Thyroid gland (tissue), 4 donors: Measurements from ENCODE around the gene PCNT. TPM values are rescaled to one million over a fixed set of nuclear protein-coding genes. Genes with fewer than 3 reads are reported as not detected.

Experiments used
- DNase-seq, 2 donors: peaks; one replicate each; pipeline ENCODE4 v3.0.0-alpha.2; 2019
- H3K27ac ChIP-seq, 3 donors: fragments of 200-600 bp; sonication (generic); 1 replicate in 2 of 3; 2 replicates in 1 of 3; pipeline ENCODE4 v1.5.1; 2016 to 2019; ENCODE audit warnings: mild to moderate bottlenecking in 1 of 3, moderate library complexity in 1 of 3
- H3K27me3 ChIP-seq: fragments of 200-600 bp; sonication (generic); one replicate; pipeline ENCODE4 v1.5.1; 2019
- H3K36me3 ChIP-seq, 2 donors: fragments of 200-600 bp; sonication (generic); one replicate each; pipeline ENCODE4 v1.5.1; 2016 to 2019
- H3K4me1 ChIP-seq, 2 donors: fragments of 200-600 bp; sonication (generic); one replicate each; pipeline ENCODE4 v1.5.1; 2017 to 2019
- H3K4me3 ChIP-seq, 3 donors: fragments of 200-600 bp; sonication (generic); replicated peaks in 1 of 3; 1 replicate in 2 of 3; 2 replicates in 1 of 3; pipeline ENCODE4 v1.5.1; 2016; ENCODE audit warnings: mild to moderate bottlenecking in 1 of 3
- H3K9me3 ChIP-seq: fragments of 200-600 bp; sonication (generic); one replicate; pipeline ENCODE4 v1.5.1; 2017
- CTCF ChIP-seq, 6 experiments: fragments of 200-600 bp in 3 of 6; fragments of 450-650 bp in 3 of 6; sonication (generic) in 3 of 6; IDR thresholded peaks; one replicate each; pipeline ENCODE4 v1.5.1; 2016 to 2019; ENCODE audit warnings: antibody characterized with exemption in 6 of 6, mild to moderate bottlenecking in 2 of 6, inconsistent platforms in 1 of 6, moderate library complexity in 1 of 6
- POLR2A ChIP-seq, 2 donors: fragments of 450-650 bp; IDR thresholded peaks; one replicate each; pipeline ENCODE4 v1.6.1; 2017; ENCODE audit warnings: antibody characterized with exemption in 2 of 2, mild to moderate bottlenecking in 2 of 2, moderate library complexity in 1 of 2
- WGBS, 2 donors: methylation state at CpG; one replicate each; pipeline ENCODE4 v1.1.5; 2017; 5-methylcytosine and 5-hydroxymethylcytosine counted together
- intact Hi-C: fragments of 100-400 bp; cut with DNase I; formaldehyde crosslinking; loops from one replicate; pipeline ENCODE4 v1.15.1; 2023
- total RNA-seq, 4 donors: library from RNA; depleted of rRNA; stranded (reverse); fragments of >200 nt; gene quantifications; one replicate each; pipeline ENCODE4 v1.2.3, GENCODE V29; 2016

The PCNT gene
- total RNA-seq, 4 donors from 2014 or later, result 23.9 to 36.6 (median 33.2) TPM

GRCh38 chr21:46386734-46387088 is 62.8 kb downstream of the PCNT start:
- no peak overlapping the region for H3K4me3 ChIP-seq
- intact Hi-C loops, result no loop called here
- H3K27me3 ChIP-seq, result no peaks in the 10 kb centered on the region
- peaks cover 10 to 15% of the 10 kb centered on the region in 2 donors for H3K36me3 ChIP-seq
- DNase-seq, result no peak
- H3K27ac ChIP-seq, result no peak overlapping the region
- no peaks in the 10 kb centered on the region for H3K9me3 ChIP-seq
- TF ChIP-seq POLR2A (IDR thresholded peaks at IDR 0.05) (no peak), CTCF (IDR thresholded peaks at IDR 0.05) (no peak)
- no peaks in the 10 kb centered on the region for H3K4me1 ChIP-seq
- 96 to 97% methylated on average over 13 of the region's 13 CpGs for WGBS, 2 donors

GRCh38 chr21:46388206-46388880 is 64.4 kb downstream of the PCNT start:
- TF ChIP-seq POLR2A (IDR thresholded peaks at IDR 0.05) (no peak), CTCF (IDR thresholded peaks at IDR 0.05) (no peak)
- intact Hi-C loops, result no loop called here
- Histone ChIP-seq H3K27me3 (no peaks in the 10 kb centered on the region), H3K9me3 (no peaks in the 10 kb centered on the region), H3K4me3 (no peak overlapping the region), H3K36me3 (peaks cover 10 to 15% of the 10 kb centered on the region in 2 donors), H3K4me1 (no peaks in the 10 kb centered on the region), H3K27ac (no peak overlapping the region)
- DNase-seq, result no peak
- 96 to 97% methylated on average over 26 to 29 of the region's 33 CpGs for whole genome bisulfite sequencing, 2 donors

GRCh38 chr21:46388896-46389295 is 64.9 kb downstream of the PCNT start:
- intact Hi-C loops, result no loop called here
- 94 to 95% methylated on average over 20 to 22 of the region's 23 CpGs for WGBS, 2 donors
- DNase-seq, result no peak
- H3K27me3 ChIP-seq, result no peaks in the 10 kb centered on the region
- H3K27ac ChIP-seq, result no peak overlapping the region
- no peaks in the 10 kb centered on the region for H3K9me3 ChIP-seq
- peaks cover 10 to 15% of the 10 kb centered on the region in 2 donors for H3K36me3 ChIP-seq
- H3K4me3 ChIP-seq, result no peak overlapping the region
- no peaks in the 10 kb centered on the region for H3K4me1 ChIP-seq
- TF ChIP-seq CTCF (IDR thresholded peaks at IDR 0.05) (no peak), POLR2A (IDR thresholded peaks at IDR 0.05) (no peak)

GRCh38 chr21:46390603-46391545 is 66.9 kb downstream of the PCNT start:
- TF ChIP-seq POLR2A (IDR thresholded peaks at IDR 0.05), result no peak
- no peak for TF ChIP-seq CTCF (IDR thresholded peaks at IDR 0.05)
- Histone ChIP-seq H3K4me3 (no peak overlapping the region), H3K4me1 (no peaks in the 10 kb centered on the region), H3K27me3 (no peaks in the 10 kb centered on the region), H3K27ac (no peak overlapping the region), H3K9me3 (no peaks in the 10 kb centered on the region), H3K36me3 (peaks cover 13 to 15% of the 10 kb centered on the region in 2 donors)
- intact Hi-C loops, result no loop called here
- no peak for DNase-seq
- WGBS, 2 donors, result 93 to 94% methylated on average over 28 to 29 of the region's 29 CpGs

- Histone ChIP-seq H3K4me1 (no peaks in the 10 kb centered on the region), H3K4me3 (no peak overlapping the region), H3K27ac (no peak overlapping the region), H3K36me3 (peaks cover 11 to 15% of the 10 kb centered on the region in 2 donors), H3K9me3 (no peaks in the 10 kb centered on the region), H3K27me3 (no peaks in the 10 kb centered on the region)
- DNase-seq, result no peak
- no peak for TF ChIP-seq POLR2A (IDR thresholded peaks at IDR 0.05)
- no peak for TF ChIP-seq CTCF (IDR thresholded peaks at IDR 0.05)
- intact Hi-C loops, result no loop called here
- WGBS, 2 donors, result 93 to 95% methylated on average over 9 of the region's 9 CpGs
These were observed 67.8 kb downstream of the PCNT start for GRCh38 chr21:46391773-46392172.
